MM.1S (cell line): ENCODE results near the gene RAB7A.
"Not testable (repeated sequence)": the region's sequence is repeated elsewhere in the genome, so short reads cannot be mapped to it uniquely, and the experiment has no call there.

Experiments
- DNase-seq: peaks from one replicate; pipeline ENCODE4 v3.0.0-alpha.2; 2015
- H2AFZ ChIP-seq: fragments of 300-600 bp; sonication (generic); 2 replicates; pipeline ENCODE4 v1.6.0; 2016; ENCODE audit warnings: antibody characterized with exemption, low read length
- H3F3A ChIP-seq: fragments of 300-600 bp; sonication (generic); 2 replicates; pipeline ENCODE4 v1.6.1; 2016; ENCODE audit warnings: mild to moderate bottlenecking, antibody characterized with exemption, low read length, moderate library complexity, mixed read lengths; ENCODE audit not compliant: insufficient read depth
- H3K27ac ChIP-seq: fragments of 300-600 bp; sonication (generic); 2 replicates; pipeline ENCODE4 v1.5.1; 2016; ENCODE audit warnings: mild to moderate bottlenecking, low read length
- H3K27me3 ChIP-seq: fragments of 300-600 bp; sonication (generic); replicated peaks from 2 replicates; pipeline ENCODE4 v1.6.0; 2016; ENCODE audit warnings: low read length; ENCODE audit not compliant: insufficient read depth
- H3K36me3 ChIP-seq: fragments of 300-600 bp; sonication (generic); replicated peaks from 2 replicates; pipeline ENCODE4 v1.6.1; 2016; ENCODE audit warnings: mild to moderate bottlenecking, low read length, mixed read lengths; ENCODE audit not compliant: insufficient read depth
- H3K4me1 ChIP-seq: fragments of 300-600 bp; sonication (generic); 2 replicates; pipeline ENCODE4 v1.6.1; 2016; ENCODE audit warnings: low read length, mixed read lengths
- H3K4me2 ChIP-seq: fragments of 300-600 bp; sonication (generic); 2 replicates; pipeline ENCODE4 v1.6.0; 2016; ENCODE audit warnings: low read depth, low read length
- H3K4me3 ChIP-seq: fragments of 300-600 bp; sonication (generic); 2 replicates; pipeline ENCODE4 v1.5.1; 2016; ENCODE audit warnings: low read length, mixed read lengths
- H3K79me2 ChIP-seq: fragments of 300-600 bp; sonication (generic); 2 replicates; pipeline ENCODE4 v1.6.1; 2016; ENCODE audit warnings: mixed run types, low read length, mixed read lengths
- H3K9ac ChIP-seq: fragments of 300-600 bp; sonication (generic); 2 replicates; pipeline ENCODE4 v1.6.1; 2016; ENCODE audit warnings: low read length, mixed read lengths
- H3K9me2 ChIP-seq: fragments of 300-600 bp; sonication (generic); replicated peaks from 2 replicates; pipeline ENCODE4 v1.6.1; 2016; ENCODE audit warnings: mild to moderate bottlenecking, low read length, mixed read lengths; ENCODE audit not compliant: insufficient read depth
- H3K9me3 ChIP-seq: fragments of 300-600 bp; sonication (generic); replicated peaks from 2 replicates; pipeline ENCODE4 v1.6.1; 2016; ENCODE audit warnings: mild to moderate bottlenecking, low read length, mixed read lengths; ENCODE audit not compliant: insufficient read depth
- H4K20me1 ChIP-seq: fragments of 300-600 bp; sonication (generic); 2 replicates; pipeline ENCODE4 v1.6.1; 2016; ENCODE audit warnings: mild to moderate bottlenecking, low read length, moderate library complexity, mixed read lengths; ENCODE audit not compliant: insufficient read depth
- CTCF ChIP-seq: fragments of 300-600 bp; sonication (generic); IDR thresholded peaks from 2 replicates; pipeline ENCODE4 v1.5.1; 2016; ENCODE audit warnings: antibody characterized with exemption, low read length, mixed read lengths
- EZH2 ChIP-seq: fragments of 300-600 bp; sonication (generic); optimal IDR thresholded peaks from 2 replicates; pipeline ENCODE3; 2017; ENCODE audit warnings: low read depth, mild to moderate bottlenecking, antibody characterized with exemption, low read length, mixed read lengths
- EZH2phosphoT487 ChIP-seq: fragments of 300-600 bp; sonication (generic); IDR thresholded peaks from 2 replicates; pipeline ENCODE4 v1.6.1; 2018; ENCODE audit warnings: antibody characterized with exemption, low read length

The RAB7A gene

GRCh38 chr3:128727059-128727458, 1.1 kb downstream of the RAB7A start:
- H2AFZ ChIP-seq, result no peak overlapping the region
- H3K9ac ChIP-seq, result peak overlapping the region; percentile 96
- H3K4me1 ChIP-seq, result peaks cover 14% of the 10 kb centered on the region
- H3F3A ChIP-seq, result no peaks in the 10 kb centered on the region
- DNase-seq, result no peak
- H3K79me2 ChIP-seq, result peaks cover 61% of the 10 kb centered on the region
- peaks cover 31% of the 10 kb centered on the region for H4K20me1 ChIP-seq
- no peaks in the 10 kb centered on the region for H3K36me3 ChIP-seq
- no peak for TF ChIP-seq EZH2
- TF ChIP-seq EZH2phosphoT487, result no peak
- TF ChIP-seq CTCF, result no peak
- no peaks in the 10 kb centered on the region for H3K9me2 ChIP-seq
- H3K27me3 ChIP-seq, result no peaks in the 10 kb centered on the region
- peak overlapping the region; percentile 99 for H3K4me3 ChIP-seq
- peak overlapping the region; percentile 92 for H3K4me2 ChIP-seq
- no peaks in the 10 kb centered on the region for H3K9me3 ChIP-seq
- H3K27ac ChIP-seq, result no peak overlapping the region

GRCh38 chr3:128727485-128727884, 1.5 kb downstream of the RAB7A start:
- Histone ChIP-seq H2AFZ (no peak overlapping the region), H3F3A (no peaks in the 10 kb centered on the region), H3K4me1 (peaks cover 14% of the 10 kb centered on the region), H3K4me2 (peak overlapping the region; percentile 92), H3K9ac (peak overlapping the region; percentile 96; the same call in 1 of the 2 replicates), H3K36me3 (no peaks in the 10 kb centered on the region), H3K9me3 (no peaks in the 10 kb centered on the region), H3K9me2 (no peaks in the 10 kb centered on the region), H3K27me3 (no peaks in the 10 kb centered on the region), H4K20me1 (peaks cover 35% of the 10 kb centered on the region), H3K79me2 (peaks cover 66% of the 10 kb centered on the region), H3K27ac (no peak overlapping the region), H3K4me3 (peak overlapping the region; percentile 99)
- DNase-seq, result no peak
- TF ChIP-seq CTCF (no peak), EZH2 (no peak), EZH2phosphoT487 (no peak)

GRCh38 chr3:128727996-128728395, 2.0 kb downstream of the RAB7A start:
- Histone ChIP-seq H3K4me2 (peak overlapping the region; percentile 92), H3K27ac (no peak overlapping the region), H3K79me2 (peaks cover 71% of the 10 kb centered on the region), H3K4me3 (peak overlapping the region; percentile 99), H3K9me3 (no peaks in the 10 kb centered on the region), H4K20me1 (peaks cover 40% of the 10 kb centered on the region), H2AFZ (no peak overlapping the region), H3K36me3 (no peaks in the 10 kb centered on the region), H3K9me2 (no peaks in the 10 kb centered on the region), H3K9ac (0 out of 2 replicates have a peak overlapping the region, but pooled peaks have one; percentile 96), H3K27me3 (no peaks in the 10 kb centered on the region), H3K4me1 (peaks cover 14% of the 10 kb centered on the region), H3F3A (no peaks in the 10 kb centered on the region)
- TF ChIP-seq EZH2, result no peak
- no peak for DNase-seq

- not testable (repeated sequence) for DNase-seq, H3F3A ChIP-seq, H2AFZ ChIP-seq, H3K9me3 ChIP-seq, H3K4me2 ChIP-seq, H3K4me3 ChIP-seq, H3K9ac ChIP-seq, H3K27ac ChIP-seq, H3K27me3 ChIP-seq, H3K9me2 ChIP-seq, H3K36me3 ChIP-seq
- H3K79me2 ChIP-seq, result peaks cover 76% of the 10 kb centered on the region
- H4K20me1 ChIP-seq, result peaks cover 46% of the 10 kb centered on the region
- peaks cover 14% of the 10 kb centered on the region for H3K4me1 ChIP-seq
Measured at GRCh38 chr3:128728521-128728920, 2.5 kb downstream of the RAB7A start.
